ENCODE results near the gene AQR. TPM values are rescaled to one million over a fixed set of nuclear protein-coding genes. Genes with fewer than 3 reads are reported as not detected.

AQR gene
- total RNA-seq (2016; rRNA removed; fragmentation: Illumina TruSeq; extraction: Trizol) (31.3 and 46.0 TPM in 2 replicates), polyA plus RNA-seq (2011; rRNA removed) (13.8 and 18.7 TPM in 2 replicates), polyA minus RNA-seq (2011; rRNA and poly(A)+ RNA removed; ENCODE audit: low replicate concordance) (11.6 and 36.2 TPM in 2 replicates), Bru-seq, nascent RNA (percentile 76 among the genes with signal in this experiment), BruChase-seq, experiment 1, labeled RNA remaining after a 6-hour chase (percentile 74 among the genes with signal in this experiment), BruChase-seq, experiment 2, labeled RNA remaining after a 2-hour chase (percentile 73 among the genes with signal in this experiment)
- 4.8 and 5.6 TPM in 2 replicates for total RNA-seq (2016; cell fraction: cytosol; rRNA removed; fragmentation: Illumina TruSeq; extraction: Trizol; ENCODE audit: low read depth)
- total RNA-seq (2016; cell fraction: insoluble cytoplasmic fraction; rRNA removed; fragmentation: Illumina TruSeq; extraction: Trizol), result 29.2 and 45.4 TPM in 2 replicates
- 5.0 and 6.5 TPM in 2 replicates for total RNA-seq (2016; cell fraction: membrane; rRNA removed; fragmentation: Illumina TruSeq; extraction: Trizol)
- 32.4 and 35.0 TPM in 2 replicates for total RNA-seq (2016; cell fraction: nucleus; rRNA removed; fragmentation: Illumina TruSeq; extraction: Trizol)
- polyA plus RNA-seq (2011; cell fraction: cytosol; rRNA removed), result 6.9 and 13.7 TPM in 2 replicates
- polyA plus RNA-seq (2011; cell fraction: nucleus; rRNA removed), result 8.2 and 9.9 TPM in 2 replicates
- polyA plus RNA-seq (2012), result 7.2 and 9.3 TPM in 2 replicates
- 1.4 and 1.9 TPM in 2 replicates for polyA plus RNA-seq (2016; cell fraction: cytosol; fragmentation: Illumina TruSeq; extraction: Trizol; ENCODE audit: low read depth)
- polyA plus RNA-seq (2016; cell fraction: insoluble cytoplasmic fraction; fragmentation: Illumina TruSeq; extraction: Trizol; ENCODE audit: low read depth), result 49.6 and 49.8 TPM in 2 replicates
- polyA plus RNA-seq (2016; cell fraction: membrane; fragmentation: Illumina TruSeq; extraction: Trizol; ENCODE audit: low read depth), result 3.0 and 4.2 TPM in 2 replicates
- 33.5 and 34.1 TPM in 2 replicates for polyA plus RNA-seq (2016; cell fraction: nucleus; fragmentation: Illumina TruSeq; extraction: Trizol; ENCODE audit: insufficient read depth, low read depth)
- 16.1 and 16.7 TPM in 2 replicates for polyA minus RNA-seq (2011; cell fraction: cytosol; rRNA and poly(A)+ RNA removed)
- 62.4 and 70.9 TPM in 2 replicates for polyA minus RNA-seq (2011; cell fraction: nucleus; rRNA and poly(A)+ RNA removed)
- long read RNA-seq, experiment 1, full-length matches to known transcripts, result 3 of 7 reads
- long read RNA-seq, experiment 1, partial matches to known transcripts, result 2 of 7 reads
- long read RNA-seq, experiment 1, other reads (novel, unspliced or antisense), result 2 of 7 reads
- long read RNA-seq, experiment 2, full-length matches to known transcripts, result 7 of 23 reads
- long read RNA-seq, experiment 2, partial matches to known transcripts, result 5 of 23 reads
- long read RNA-seq, experiment 2, other reads (novel, unspliced or antisense), result 11 of 23 reads

GRCh38 chr15:34969340-34970097 lies at the start of gene AQR:
Gene AQR (minus strand): TSS chr15:34969742. CDS start chr15:34969613, 129 bp downstream.
- H3K79me2 ChIP-seq (ENCODE audit: insufficient read depth, low read length), result peaks cover 39% of the 10 kb centered on the region
- H3K4me2 ChIP-seq (ENCODE audit: low read depth, low read length), result peak within 1 kb of the TSS; percentile 80
- no peaks in the 10 kb centered on the region for H3K9me3 ChIP-seq (ENCODE audit: low read length)
- peaks cover 28% of the 10 kb centered on the region for H3K4me1 ChIP-seq (ENCODE audit: insufficient read depth, low read length)
- no peaks in the 10 kb centered on the region for H4K20me1 ChIP-seq (ENCODE audit: insufficient read depth, low read length)
- H3K27me3 ChIP-seq (ENCODE audit: control insufficient read depth in 1 of 2, insufficient read depth in 2 of 2, low read length in 2 of 2), result no peaks in the 10 kb centered on the region; a peak in 1 of 5 replicates
- POLR2A ChIA-PET, result interaction anchor here (0.6 to 2.2 kb wide), 7 partner anchors 11 to 868 kb away, joined by 3 to 125 read pairs (median 3); partner anchors contain the start of genes SLC12A6 and ZNF770
- peak within 1 kb of the TSS; percentile 85 to 94 (median 94) for H3K4me3 ChIP-seq (replicated peaks in 1 of 3; ENCODE audit: insufficient read depth in 1 of 3, low read depth in 2 of 3, low read length in 3 of 3)
- peak; percentile 96 for DNase-seq (ENCODE audit: low spot score)
- peak within 1 kb of the TSS; percentile 94 for H3K9ac ChIP-seq (ENCODE audit: insufficient read depth, low read depth, low read length)
- no peaks in the 10 kb centered on the region; a peak in 1 of 5 replicates for H3K36me3 ChIP-seq (replicated peaks in 1 of 2; ENCODE audit: control insufficient read depth in 1 of 2, insufficient read depth in 2 of 2, low read length in 2 of 2)
- in situ Hi-C loops (cut with HindIII; ENCODE audit: extremely low pct_ligation_motif_present, low pct_unique_long_range_greater_than_20kb), result no loop called here
- CTCF ChIA-PET (ENCODE audit: low intra/inter-chr PET ratio, low total read pairs), result no interaction called here
- peak; percentile 99 for ATAC-seq
- peak within 1 kb of the TSS; percentile 61 for H2AFZ ChIP-seq (ENCODE audit: low read length)
- no TSS peak for BruUV-seq (replicated peaks)
- 0% methylated on average over 29 of the region's 44 CpGs for whole genome bisulfite sequencing (ENCODE audit: low lambda C conversion rate)
- FAIRE-seq, result peak; percentile 76
- intact Hi-C loops (cut with micrococcal nuclease; ENCODE audit: unreplicated experiment), result loop anchor here (1.0 kb wide), 1 partner anchor 19 kb away; the partner anchor contains the start of gene ZNF770
- H3K27ac ChIP-seq (ENCODE audit: extremely low read length, insufficient read depth, low read length), result peak within 1 kb of the TSS; percentile 69
- TF ChIP-seq ZKSCAN5 (CRISPR knock-in tag; IDR thresholded peaks at IDR 0.05) (no peak), ZFX (CRISPR knock-in tag; IDR thresholded peaks at IDR 0.05; ENCODE audit: low read depth) (peak; percentile 77), NR1H2 (CRISPR knock-in tag; IDR thresholded peaks at IDR 0.05; ENCODE audit: borderline replicate concordance, low read depth) (peak; percentile 53; the same call in 1 of the 2 replicates), ZNF780A (CRISPR knock-in tag; IDR thresholded peaks at IDR 0.05) (no peak), BHLHE40 (IDR thresholded peaks at IDR 0.05; ENCODE audit: low read length) (peak; percentile 25; the same call in 1 of the 2 replicates), HDAC1 (CRISPR knock-in tag; IDR thresholded peaks at IDR 0.05) (peak; percentile 95), IRF1 (CRISPR knock-in tag; IDR thresholded peaks at IDR 0.05; ENCODE audit: low read depth) (peak; percentile 70; the same call in 1 of the 2 replicates), SKIL (CRISPR knock-in tag; IDR thresholded peaks at IDR 0.05; ENCODE audit: borderline replicate concordance) (0 out of 2 replicates have a peak, but pooled peaks have one; percentile 21), PBX2 (CRISPR knock-in tag; IDR thresholded peaks at IDR 0.05) (no peak), FOXP1 (IDR thresholded peaks at IDR 0.05) (no peak), FOXP1 (CRISPR knock-in tag; IDR thresholded peaks at IDR 0.05) (peak; percentile 29; the same call in 1 of the 2 replicates), ZNF317 (CRISPR knock-in tag; IDR thresholded peaks at IDR 0.05) (no peak)
